Gastrocnemius medialis (tissue), 4 donors: ENCODE measurements around the gene TMEM52. TPM values are rescaled to one million over a fixed set of nuclear protein-coding genes. Genes with fewer than 3 reads are reported as not detected.

Experiments used
- ATAC-seq, 2 donors: fragments of 150-250 bp; one replicate each; pipeline ENCODE4 v1.9.1; 2016
- DNase-seq, 2 donors: peaks; one replicate each; pipeline ENCODE4 v3.0.0-alpha.2; 2019
- H3K27ac ChIP-seq, 4 donors: fragments of 200-600 bp; sonication (generic); 1 replicate in 1 of 4; 2 replicates in 3 of 4; pipeline ENCODE4 v1.5.1; 2016 to 2018; ENCODE audit warnings: mild to moderate bottlenecking in 2 of 4, moderate library complexity in 1 of 4
- H3K27me3 ChIP-seq, 3 donors: fragments of 200-600 bp; sonication (generic) in 2 of 3; 1 replicate in 1 of 3; 2 replicates in 2 of 3; pipeline versions ENCODE4 v1.5.1 to v1.6.0; 2016 to 2019; ENCODE audit warnings: mild to moderate bottlenecking in 1 of 3, moderate library complexity in 1 of 3
- H3K36me3 ChIP-seq, 2 donors: fragments of 200-600 bp; sonication (generic) in 1 of 2; one replicate each; pipeline ENCODE4 v1.5.1; 2017 to 2018
- H3K4me1 ChIP-seq, 2 donors: fragments of 200-600 bp; sonication (generic) in 1 of 2; one replicate each; pipeline ENCODE4 v1.5.1; 2016 to 2017; ENCODE audit warnings: mild to moderate bottlenecking in 2 of 2
- H3K4me3 ChIP-seq, 4 donors: fragments of 200-600 bp; sonication (generic) in 3 of 4; 1 replicate in 1 of 4; 2 replicates in 3 of 4; pipeline ENCODE4 v1.5.1; 2016 to 2019; ENCODE audit warnings: mild to moderate bottlenecking in 2 of 4
- H3K9me3 ChIP-seq, 3 donors: fragments of 200-600 bp; sonication (generic) in 2 of 3; 1 replicate in 1 of 3; 2 replicates in 2 of 3; pipeline ENCODE4 v1.5.1; 2016 to 2019
- POLR2A ChIP-seq, 2 donors: fragments of 450-650 bp; IDR thresholded peaks; one replicate each; pipeline ENCODE4 v1.6.1; 2017; ENCODE audit warnings: antibody characterized with exemption in 2 of 2, mild to moderate bottlenecking in 2 of 2, moderate library complexity in 2 of 2
- in situ Hi-C, 4 donors: fragments of 200-750 bp; cut with MboI; loops; one replicate each; pipeline versions ENCODE4 v1.15.0 to v1.8.0; 2017; ENCODE audit warnings: low sequenced_read_pairs in 4 of 4
- intact Hi-C: fragments of 100-400 bp; cut with DNase I; formaldehyde crosslinking; loops from one replicate; pipeline ENCODE4 v1.15.1; 2023; ENCODE audit warnings: low total_unique reads
- total RNA-seq, 4 donors: library from RNA; depleted of rRNA; stranded (reverse); fragments of >200 nt; gene quantifications; one replicate each; pipeline versions ENCODE4 v1.1.0 to v1.2.3, GENCODE V29; 2016
- TF ChIP-seq, protein P1 (sequence below), 5 experiments: fragments of 450-650 bp in 3 of 5; fragments of 200-600 bp in 2 of 5; sonication (generic) in 2 of 5; IDR thresholded peaks in 4 of 5; conservative IDR thresholded peaks in 1 of 5; 1 replicate in 4 of 5; 2 replicates in 1 of 5; pipeline ENCODE4 v1.5.1; 2016 to 2019; ENCODE audit warnings: antibody characterized with exemption in 5 of 5, mild to moderate bottlenecking in 3 of 5, moderate library complexity in 3 of 5

The TMEM52 gene
- total RNA-seq, 4 donors from 2014 or later, result 43.3 to 155 (median 67.2) TPM

DNA sequence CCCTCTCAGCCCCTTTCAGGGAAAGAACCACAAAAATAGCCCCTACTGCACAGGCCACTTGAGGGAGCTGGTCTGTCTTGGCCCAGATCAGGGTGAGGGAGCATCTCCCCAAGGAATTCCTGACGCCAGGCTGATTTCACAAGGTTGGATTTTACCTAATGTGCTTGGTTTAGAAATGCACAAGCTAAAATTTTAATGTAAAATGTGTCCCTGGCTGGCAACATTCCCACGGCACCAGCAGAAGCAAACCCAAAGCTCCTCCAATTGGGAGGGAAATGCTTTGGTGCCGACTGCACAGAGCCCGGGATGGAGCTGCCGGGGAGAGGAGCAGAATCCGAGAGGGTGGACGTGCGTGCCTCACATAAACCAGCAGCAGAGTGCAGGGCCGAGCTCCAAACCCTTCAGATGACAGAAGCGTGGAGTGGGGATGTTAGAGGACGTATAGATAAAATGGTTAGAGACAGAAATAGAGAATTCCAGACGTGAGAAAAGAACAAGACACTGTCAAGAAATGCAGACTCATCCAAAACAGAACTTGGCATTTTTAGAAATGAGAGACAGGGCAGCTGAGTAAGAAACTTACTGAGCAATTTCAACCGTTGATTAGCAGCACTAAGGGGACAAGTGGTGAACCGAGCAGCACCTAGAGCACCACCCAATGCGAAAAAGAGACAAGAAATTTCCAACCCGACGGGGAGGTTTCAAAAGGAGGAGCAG is 41.6 kb upstream of the TMEM52 start:
- no peak overlapping the region for H3K27ac ChIP-seq
- DNase-seq, result no peak
- no peaks in the 10 kb centered on the region for H3K4me1 ChIP-seq
- in situ Hi-C loops (no loop called here), intact Hi-C loops (loop anchor here (1.0 kb wide), 1 partner anchor 85 kb away; no protein-coding TSS in a partner anchor)
- H3K27me3 ChIP-seq, result peaks cover 46 to 66% (median 53%) of the 10 kb centered on the region in 3 donors
- no peaks in the 10 kb centered on the region for H3K9me3 ChIP-seq
- no peak overlapping the region for H3K4me3 ChIP-seq
- ATAC-seq, result no peak
- TF ChIP-seq POLR2A (IDR thresholded peaks at IDR 0.05), result no peak
- TF ChIP-seq, protein P1, sequence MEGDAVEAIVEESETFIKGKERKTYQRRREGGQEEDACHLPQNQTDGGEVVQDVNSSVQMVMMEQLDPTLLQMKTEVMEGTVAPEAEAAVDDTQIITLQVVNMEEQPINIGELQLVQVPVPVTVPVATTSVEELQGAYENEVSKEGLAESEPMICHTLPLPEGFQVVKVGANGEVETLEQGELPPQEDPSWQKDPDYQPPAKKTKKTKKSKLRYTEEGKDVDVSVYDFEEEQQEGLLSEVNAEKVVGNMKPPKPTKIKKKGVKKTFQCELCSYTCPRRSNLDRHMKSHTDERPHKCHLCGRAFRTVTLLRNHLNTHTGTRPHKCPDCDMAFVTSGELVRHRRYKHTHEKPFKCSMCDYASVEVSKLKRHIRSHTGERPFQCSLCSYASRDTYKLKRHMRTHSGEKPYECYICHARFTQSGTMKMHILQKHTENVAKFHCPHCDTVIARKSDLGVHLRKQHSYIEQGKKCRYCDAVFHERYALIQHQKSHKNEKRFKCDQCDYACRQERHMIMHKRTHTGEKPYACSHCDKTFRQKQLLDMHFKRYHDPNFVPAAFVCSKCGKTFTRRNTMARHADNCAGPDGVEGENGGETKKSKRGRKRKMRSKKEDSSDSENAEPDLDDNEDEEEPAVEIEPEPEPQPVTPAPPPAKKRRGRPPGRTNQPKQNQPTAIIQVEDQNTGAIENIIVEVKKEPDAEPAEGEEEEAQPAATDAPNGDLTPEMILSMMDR (IDR thresholded peaks at IDR 0.05 in 4 of 5, conservative IDR thresholded peaks at IDR 0.05 in 1 of 5), result no peak
- H3K36me3 ChIP-seq, result no peaks in the 10 kb centered on the region

DNA sequence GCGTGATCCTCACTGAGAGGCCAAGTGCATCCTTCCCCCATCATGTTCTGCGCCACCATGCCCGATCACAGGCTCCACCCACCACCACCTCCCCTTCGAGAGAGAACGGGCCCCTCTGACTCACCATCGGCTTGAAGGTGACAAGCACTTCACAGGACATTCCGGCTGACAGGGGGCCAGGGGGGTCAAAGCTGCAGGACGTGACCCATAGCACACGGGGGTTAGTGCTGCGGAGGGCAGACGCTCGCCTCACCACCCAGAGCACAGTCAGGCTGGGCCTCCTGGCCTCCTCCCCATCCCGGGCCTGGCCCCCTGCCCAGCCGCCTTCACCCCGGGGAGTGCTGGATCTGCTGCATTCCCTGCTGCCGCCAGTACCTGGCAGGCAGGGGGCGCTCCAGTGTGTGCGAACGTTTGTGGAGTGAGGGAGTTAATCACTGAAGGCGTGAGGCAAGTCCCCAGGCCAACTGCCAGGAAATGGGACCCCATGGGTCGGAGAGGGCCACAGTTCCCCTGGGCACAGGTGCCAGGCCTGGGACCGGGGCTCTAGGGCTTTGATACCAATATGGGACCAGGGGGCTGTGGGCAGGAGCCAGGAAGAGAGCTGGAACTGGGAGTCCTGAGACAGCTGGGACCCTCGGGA is 40.9 kb upstream of the TMEM52 start:
- Histone ChIP-seq H3K27me3 (peaks cover 40 to 59% (median 48%) of the 10 kb centered on the region in 3 donors), H3K4me3 (no peak overlapping the region), H3K4me1 (no peaks in the 10 kb centered on the region), H3K9me3 (no peaks in the 10 kb centered on the region), H3K27ac (no peak overlapping the region), H3K36me3 (no peaks in the 10 kb centered on the region)
- in situ Hi-C loops (no loop called here), intact Hi-C loops (loop anchor here (1.0 kb wide), 1 partner anchor 85 kb away; no protein-coding TSS in a partner anchor)
- peak; percentile 9 to 37 for DNase-seq
- TF ChIP-seq POLR2A (IDR thresholded peaks at IDR 0.05), result no peak
- TF ChIP-seq, protein P1 (IDR thresholded peaks at IDR 0.05 in 4 of 5, conservative IDR thresholded peaks at IDR 0.05 in 1 of 5), result peak in 4 of 5 experiments; percentile 36 to 61 (median 56)
- peak in 1 of 2 donors; percentile 41 for ATAC-seq

DNA sequence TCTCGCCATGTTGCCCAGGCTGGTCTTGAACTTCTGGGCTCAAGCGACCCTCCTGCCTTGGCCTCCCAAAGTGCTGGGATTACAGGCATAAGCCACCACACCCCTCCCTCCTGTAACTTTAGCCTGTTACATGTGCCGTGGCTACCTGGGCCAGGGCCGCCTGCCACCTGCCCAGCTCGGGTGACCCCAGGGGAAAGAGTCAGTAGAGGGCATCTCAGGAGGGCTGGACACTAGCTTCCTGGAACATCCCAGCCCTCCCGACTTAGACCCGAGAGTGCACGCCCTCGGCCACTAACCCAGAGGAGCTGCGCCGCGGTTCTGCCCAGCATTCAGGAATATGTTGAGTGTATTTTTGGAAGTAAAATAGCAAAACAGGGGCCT is 40.4 kb upstream of the TMEM52 start:
- DNase-seq, result no peak
- in situ Hi-C loops (no loop called here), intact Hi-C loops (no loop called here)
- peaks cover 35 to 55% (median 42%) of the 10 kb centered on the region in 3 donors for H3K27me3 ChIP-seq
- no peaks in the 10 kb centered on the region for H3K4me1 ChIP-seq
- TF ChIP-seq POLR2A (IDR thresholded peaks at IDR 0.05), result no peak
- TF ChIP-seq, protein P1 (IDR thresholded peaks at IDR 0.05 in 4 of 5, conservative IDR thresholded peaks at IDR 0.05 in 1 of 5), result no peak
- H3K4me3 ChIP-seq, result no peak overlapping the region
- H3K36me3 ChIP-seq, result no peaks in the 10 kb centered on the region
- no peak overlapping the region for H3K27ac ChIP-seq
- H3K9me3 ChIP-seq, result no peaks in the 10 kb centered on the region
- no peak for ATAC-seq

DNA sequence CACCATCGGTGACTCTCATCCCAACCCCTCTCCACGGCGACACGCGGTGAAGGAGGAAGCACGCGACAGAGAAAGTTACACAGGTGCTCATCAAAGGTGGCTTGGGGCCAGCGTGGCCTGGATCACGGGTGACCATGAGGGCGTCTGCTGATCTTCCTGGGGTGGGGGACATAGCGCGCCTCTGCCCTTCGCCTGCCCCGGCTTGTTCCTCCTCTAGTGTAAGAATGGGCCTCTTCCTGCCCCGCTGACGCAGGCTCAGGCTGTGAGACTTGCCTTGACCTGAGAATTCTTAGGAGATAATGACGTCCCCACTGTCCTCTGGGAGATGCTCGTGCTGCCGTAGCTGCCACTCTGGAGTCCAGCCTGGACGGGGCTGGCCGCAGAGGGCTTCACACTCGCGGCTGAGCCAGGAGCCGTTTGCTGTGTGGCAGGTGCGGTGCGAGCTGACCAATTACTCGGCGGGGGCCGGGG is 39.0 kb upstream of the TMEM52 start:
- peaks cover 33 to 55% (median 36%) of the 10 kb centered on the region in 3 donors for H3K27me3 ChIP-seq
- intact Hi-C loops, result no loop called here
- in situ Hi-C loops, result no loop called here

More for the DNA sequence above, 39.0 kb upstream of the TMEM52 start:
- Histone ChIP-seq H3K27ac (no peak overlapping the region), H3K9me3 (no peaks in the 10 kb centered on the region), H3K36me3 (no peaks in the 10 kb centered on the region), H3K4me3 (no peak overlapping the region), H3K4me1 (no peaks in the 10 kb centered on the region)
- no peak for DNase-seq
- ATAC-seq, result no peak
- TF ChIP-seq, protein P1 (IDR thresholded peaks at IDR 0.05 in 4 of 5, conservative IDR thresholded peaks at IDR 0.05 in 1 of 5), result no peak
- TF ChIP-seq POLR2A (IDR thresholded peaks at IDR 0.05), result no peak
